Type B pancreatic cell (in vitro differentiated cells): Measurements from ENCODE around the gene RSF1. TPM values are rescaled to one million over a fixed set of nuclear protein-coding genes. Genes with fewer than 3 reads are reported as not detected.

ENCODE experiments used
- DNase-seq: peaks from one replicate; pipeline ENCODE4 v3.0.0; 2021; ENCODE audit warnings: mixed read lengths; ENCODE audit not compliant: unreplicated experiment; ENCODE audit errors: extremely low spot score
- H3K27ac Mint-ChIP-seq: 2 replicates; pipeline ENCODE4 v1.8.0; 2021; ENCODE audit warnings: mild to moderate bottlenecking, mixed read lengths
- H3K27me3 Mint-ChIP-seq: 2 replicates; pipeline ENCODE4 v1.8.0; 2021; ENCODE audit warnings: mixed read lengths
- H3K36me3 Mint-ChIP-seq: 2 replicates; pipeline ENCODE4 v1.8.0; 2021; ENCODE audit warnings: mixed read lengths
- H3K4me1 Mint-ChIP-seq: one replicate; pipeline ENCODE4 v1.8.0; 2021; ENCODE audit warnings: mixed read lengths; ENCODE audit not compliant: unreplicated experiment
- H3K4me3 Mint-ChIP-seq: 2 replicates; pipeline ENCODE4 v1.8.0; 2021; ENCODE audit warnings: mild to moderate bottlenecking, mixed read lengths
- H3K9me3 Mint-ChIP-seq: 2 replicates; pipeline ENCODE4 v1.8.0; 2021; ENCODE audit warnings: mixed read lengths
- total RNA-seq: library from RNA; stranded (reverse); gene quantifications from 2 replicates; pipeline ENCODE4 v1.2.1, GENCODE V29; 2021; ENCODE audit warnings: low replicate concordance
- TF ChIP-seq, protein P1 (sequence below): fragments of 200-600 bp; sonication (generic); conservative IDR thresholded peaks from 2 replicates; pipeline ENCODE4 v1.5.0; 2021; ENCODE audit warnings: antibody characterized with exemption, mild to moderate bottlenecking

Gene RSF1
- total RNA-seq, 1 donor from 2014 or later, result 74.2 TPM

DNA sequence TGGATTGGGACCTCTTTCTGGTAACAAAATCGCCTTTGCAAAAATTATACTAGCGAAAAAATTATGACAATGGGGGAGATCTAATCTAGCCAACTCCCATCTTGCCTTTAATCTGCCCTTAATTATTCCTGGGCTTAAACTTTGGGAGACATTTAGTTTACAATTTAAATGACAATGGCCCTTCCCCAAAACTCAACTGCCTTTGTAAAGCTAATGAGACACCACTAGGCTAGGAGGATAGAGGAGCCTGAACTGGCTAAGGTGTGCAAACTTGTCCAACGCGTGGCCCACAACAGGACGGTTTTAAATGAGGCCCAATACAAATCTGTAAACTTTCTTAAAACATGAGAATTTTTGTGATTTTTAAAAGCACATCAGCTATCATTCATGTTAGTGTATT is 67.3 kb downstream of the RSF1 start:
- DNase-seq, result no peak
- TF ChIP-seq, protein P1, sequence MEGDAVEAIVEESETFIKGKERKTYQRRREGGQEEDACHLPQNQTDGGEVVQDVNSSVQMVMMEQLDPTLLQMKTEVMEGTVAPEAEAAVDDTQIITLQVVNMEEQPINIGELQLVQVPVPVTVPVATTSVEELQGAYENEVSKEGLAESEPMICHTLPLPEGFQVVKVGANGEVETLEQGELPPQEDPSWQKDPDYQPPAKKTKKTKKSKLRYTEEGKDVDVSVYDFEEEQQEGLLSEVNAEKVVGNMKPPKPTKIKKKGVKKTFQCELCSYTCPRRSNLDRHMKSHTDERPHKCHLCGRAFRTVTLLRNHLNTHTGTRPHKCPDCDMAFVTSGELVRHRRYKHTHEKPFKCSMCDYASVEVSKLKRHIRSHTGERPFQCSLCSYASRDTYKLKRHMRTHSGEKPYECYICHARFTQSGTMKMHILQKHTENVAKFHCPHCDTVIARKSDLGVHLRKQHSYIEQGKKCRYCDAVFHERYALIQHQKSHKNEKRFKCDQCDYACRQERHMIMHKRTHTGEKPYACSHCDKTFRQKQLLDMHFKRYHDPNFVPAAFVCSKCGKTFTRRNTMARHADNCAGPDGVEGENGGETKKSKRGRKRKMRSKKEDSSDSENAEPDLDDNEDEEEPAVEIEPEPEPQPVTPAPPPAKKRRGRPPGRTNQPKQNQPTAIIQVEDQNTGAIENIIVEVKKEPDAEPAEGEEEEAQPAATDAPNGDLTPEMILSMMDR, result no peak
- Mint-ChIP-seq H3K36me3 (peaks cover 20% of the 10 kb centered on the region), H3K27me3 (no peaks in the 10 kb centered on the region), H3K4me1 (peaks cover 4% of the 10 kb centered on the region), H3K27ac (no peak overlapping the region), H3K9me3 (no peaks in the 10 kb centered on the region), H3K4me3 (no peak overlapping the region)

DNA sequence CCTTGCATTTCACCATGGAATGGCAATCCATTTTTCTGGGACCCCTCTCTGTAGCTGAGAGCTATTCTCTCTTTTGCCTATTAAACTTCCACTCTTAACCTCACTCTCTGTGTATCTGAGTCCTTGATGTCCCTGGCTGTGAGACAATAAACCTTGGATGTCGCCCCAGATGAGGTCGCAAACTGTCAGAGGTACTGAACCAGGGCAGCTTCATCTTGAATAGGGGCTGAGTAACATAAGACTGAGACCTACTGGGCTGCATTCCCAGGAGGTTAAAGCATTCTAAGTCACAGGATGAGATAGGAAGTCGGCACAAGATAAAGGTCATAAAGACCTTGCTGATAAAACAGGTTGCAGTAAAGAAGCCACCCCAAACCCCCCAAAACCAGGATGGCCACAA is 68.0 kb downstream of the RSF1 start:
- H3K36me3 Mint-ChIP-seq, result peaks cover 21% of the 10 kb centered on the region
- no peak for DNase-seq
- H3K9me3 Mint-ChIP-seq, result no peaks in the 10 kb centered on the region
- H3K4me1 Mint-ChIP-seq, result peaks cover 7% of the 10 kb centered on the region
- TF ChIP-seq, protein P1, result no peak
- no peak overlapping the region for H3K27ac Mint-ChIP-seq
- no peaks in the 10 kb centered on the region for H3K27me3 Mint-ChIP-seq
- H3K4me3 Mint-ChIP-seq, result no peak overlapping the region

DNA sequence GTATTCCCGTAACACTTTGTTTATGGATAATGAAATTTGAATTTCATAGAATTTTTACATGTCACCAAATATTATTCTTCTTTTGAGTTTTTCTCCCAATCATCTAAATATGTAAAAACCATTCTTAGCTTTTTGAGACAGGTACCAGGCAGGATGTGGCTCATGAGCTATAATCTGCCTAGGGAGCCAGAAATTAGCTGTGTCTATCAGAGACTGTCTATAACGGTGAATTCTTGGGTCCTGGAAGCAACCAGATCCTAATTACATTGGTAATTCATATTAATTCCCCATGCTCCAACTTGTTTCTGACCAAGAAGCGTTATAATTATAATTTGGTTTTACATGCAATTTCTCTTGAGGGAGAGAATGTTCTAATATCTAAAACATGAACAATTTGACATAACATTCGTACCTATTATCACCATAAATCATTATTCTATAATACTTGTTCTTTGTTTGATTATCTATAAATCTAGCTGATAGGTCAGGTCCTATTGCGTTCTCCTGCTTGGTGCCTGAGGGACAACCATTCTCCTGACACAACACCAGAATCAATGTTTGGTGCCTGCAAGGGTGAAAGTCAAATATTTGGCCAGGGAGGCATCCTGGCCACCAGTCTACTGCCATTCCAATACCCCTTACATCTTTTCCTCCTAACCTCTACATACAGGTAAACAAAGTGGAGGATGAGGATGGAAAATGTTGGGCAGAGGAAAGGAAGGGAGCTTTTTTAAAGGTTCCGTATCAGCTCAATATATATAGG is 69.9 kb downstream of the RSF1 start:
- Mint-ChIP-seq H3K36me3 (peaks cover 24% of the 10 kb centered on the region), H3K27me3 (no peaks in the 10 kb centered on the region), H3K4me1 (peaks cover 11% of the 10 kb centered on the region), H3K27ac (no peak overlapping the region), H3K4me3 (no peak overlapping the region), H3K9me3 (no peaks in the 10 kb centered on the region)
- DNase-seq, result no peak
- TF ChIP-seq, protein P1, result no peak

GRCh38 chr11:77749232-77749631 is 71.3 kb downstream of the RSF1 start:
- Mint-ChIP-seq H3K27ac (no peak overlapping the region), H3K4me3 (no peak overlapping the region)

DNA sequence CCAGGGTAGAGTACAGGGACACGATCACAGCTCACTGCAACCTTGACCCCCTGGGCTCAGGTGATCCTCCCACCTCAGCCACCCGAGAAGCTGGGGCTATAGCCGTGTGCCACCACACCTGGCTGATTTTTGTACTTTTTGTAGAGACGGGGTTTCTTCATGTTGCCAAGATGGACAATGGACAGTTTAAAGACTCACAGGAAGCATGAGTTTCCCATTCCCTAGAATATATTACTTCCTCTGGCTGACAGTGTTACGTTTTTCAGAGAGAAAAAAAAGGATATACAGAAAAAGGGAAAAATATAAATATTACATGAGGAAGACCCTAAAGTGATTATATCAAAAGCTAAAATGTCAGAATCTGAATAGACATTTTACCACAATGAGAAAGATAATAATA is 72.3 kb downstream of the RSF1 start:
- Mint-ChIP-seq H3K27me3 (no peaks in the 10 kb centered on the region), H3K36me3 (peaks cover 11% of the 10 kb centered on the region), H3K27ac (no peak overlapping the region), H3K4me3 (no peak overlapping the region), H3K4me1 (peaks cover 11% of the 10 kb centered on the region), H3K9me3 (no peaks in the 10 kb centered on the region)
- TF ChIP-seq, protein P1, result no peak
- no peak for DNase-seq

More at GRCh38 chr11:77749232-77749631, 71.3 kb downstream of the RSF1 start:
- Mint-ChIP-seq H3K36me3 (peaks cover 18% of the 10 kb centered on the region), H3K27me3 (no peaks in the 10 kb centered on the region), H3K4me1 (peaks cover 11% of the 10 kb centered on the region), H3K9me3 (no peaks in the 10 kb centered on the region)
- TF ChIP-seq, protein P1, result no peak
- no peak for DNase-seq
